Esophagus squamous epithelium (tissue), 4 donors: ENCODE data around the gene SH3BP2.

Source experiments
- CTCF ChIP-seq, 6 experiments: fragments of 450-650 bp in 4 of 6; fragments of 200-600 bp in 2 of 6; sonication (generic) in 2 of 6; IDR thresholded peaks; one replicate each; pipeline ENCODE4 v1.5.1; 2016 to 2019; ENCODE audit warnings: antibody characterized with exemption in 6 of 6, mild to moderate bottlenecking in 4 of 6, moderate library complexity in 4 of 6
- POLR2A ChIP-seq, 4 donors: fragments of 450-650 bp; IDR thresholded peaks; one replicate each; pipeline ENCODE4 v1.6.1; 2017; ENCODE audit warnings: antibody characterized with exemption in 4 of 4, mild to moderate bottlenecking in 4 of 4, moderate library complexity in 3 of 4

DNA sequence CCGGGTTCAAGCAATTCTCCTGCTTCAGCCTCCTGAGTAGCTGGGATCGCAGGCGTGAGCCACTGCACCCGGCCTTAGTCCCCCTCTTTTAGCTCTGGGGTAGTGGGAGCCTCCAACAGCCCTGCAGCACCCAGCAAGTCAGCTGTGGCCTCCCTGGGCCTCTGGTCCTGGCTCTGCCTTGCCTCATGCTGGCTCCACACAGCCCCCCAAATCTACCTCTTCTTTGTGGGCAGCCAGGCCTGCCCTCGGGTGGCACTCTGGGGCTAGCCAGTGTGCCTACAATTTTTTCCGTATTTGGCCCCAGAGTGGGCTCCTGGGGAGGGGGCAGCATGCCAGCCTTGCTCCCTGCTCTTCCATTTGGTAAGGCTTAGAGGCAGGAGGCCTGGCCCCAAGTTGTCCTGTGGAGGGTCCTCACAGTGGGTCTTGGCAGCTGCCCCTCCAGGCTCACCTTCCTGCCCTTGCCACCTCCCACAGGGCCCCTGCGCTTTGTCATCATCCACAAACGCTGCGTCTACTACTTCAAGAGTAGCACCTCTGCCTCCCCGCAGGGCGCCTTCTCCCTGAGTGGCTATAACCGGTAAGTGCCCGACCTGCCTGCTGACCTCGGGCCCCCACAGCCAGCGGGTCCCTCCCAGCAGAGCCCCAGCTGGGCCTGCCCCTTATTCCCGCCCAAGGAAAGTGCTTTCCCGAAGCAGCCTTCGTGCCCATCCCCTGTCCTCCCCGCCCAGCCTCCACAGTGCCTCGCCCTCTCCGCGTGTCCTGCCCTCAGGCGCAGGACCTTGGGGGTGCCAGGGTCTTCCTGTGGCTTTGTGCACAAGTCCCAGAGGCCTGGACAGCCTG lies 29.8 kb downstream of the SH3BP2 start:
- TF ChIP-seq POLR2A (IDR thresholded peaks at IDR 0.05) (no peak), CTCF (IDR thresholded peaks at IDR 0.05) (no peak)
